Right ventricle myocardium superior (tissue), 1 donor: ENCODE results near the gene IQGAP2. TPM values are rescaled to one million over a fixed set of nuclear protein-coding genes. Genes with fewer than 3 reads are reported as not detected.

Experiments used
- ATAC-seq: fragments of 200-7000 bp; cut with Tn5 transposase; one replicate; pipeline ENCODE4 v1.9.1; 2020; ENCODE audit warnings: mild to moderate bottlenecking; ENCODE audit not compliant: poor library complexity
- DNase-seq: peaks from one replicate; pipeline ENCODE4 v3.0.0-alpha.2; 2020
- intact Hi-C: fragments of 100-400 bp; cut with DNase I; formaldehyde crosslinking; loops from one replicate; pipeline ENCODE4 v1.11.2; 2022
- total RNA-seq: library from RNA; stranded (reverse); fragmentation: NEBNext Ultra II Directional; extraction: Animal tissue kit (Norgen Biotek cat#: 25700); gene quantifications from one replicate; pipeline ENCODE4 v1.2.1, GENCODE V29; 2021
- donor health status: DM: no; HTN: yes; CAD: no; lungs with severe emphysema.

Gene IQGAP2
- total RNA-seq, 1 donor from 2014 or later, result 4.2 TPM

DNA sequence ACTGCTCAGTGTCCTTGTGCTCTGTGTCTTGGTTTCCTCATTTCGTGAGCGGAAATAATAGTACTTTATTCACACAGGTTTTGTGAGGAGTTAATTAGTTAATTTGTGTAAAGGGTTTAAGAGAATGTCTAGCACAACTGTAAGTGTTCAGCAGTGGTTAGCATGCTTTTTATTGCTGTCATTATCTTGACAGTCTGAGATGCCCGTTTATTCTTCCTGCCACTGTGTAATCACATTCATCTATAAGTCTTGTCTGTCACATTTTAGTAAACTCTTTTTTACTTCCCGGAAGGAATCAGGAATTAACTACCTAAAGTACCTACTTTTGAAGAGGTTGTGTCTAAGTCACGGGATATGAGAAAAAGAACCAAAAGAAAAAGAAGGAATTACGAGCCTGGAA lies 38.0 kb downstream of the IQGAP2 start:
- ATAC-seq, result no peak
- intact Hi-C loops, result no loop called here
- DNase-seq, result no peak

DNA sequence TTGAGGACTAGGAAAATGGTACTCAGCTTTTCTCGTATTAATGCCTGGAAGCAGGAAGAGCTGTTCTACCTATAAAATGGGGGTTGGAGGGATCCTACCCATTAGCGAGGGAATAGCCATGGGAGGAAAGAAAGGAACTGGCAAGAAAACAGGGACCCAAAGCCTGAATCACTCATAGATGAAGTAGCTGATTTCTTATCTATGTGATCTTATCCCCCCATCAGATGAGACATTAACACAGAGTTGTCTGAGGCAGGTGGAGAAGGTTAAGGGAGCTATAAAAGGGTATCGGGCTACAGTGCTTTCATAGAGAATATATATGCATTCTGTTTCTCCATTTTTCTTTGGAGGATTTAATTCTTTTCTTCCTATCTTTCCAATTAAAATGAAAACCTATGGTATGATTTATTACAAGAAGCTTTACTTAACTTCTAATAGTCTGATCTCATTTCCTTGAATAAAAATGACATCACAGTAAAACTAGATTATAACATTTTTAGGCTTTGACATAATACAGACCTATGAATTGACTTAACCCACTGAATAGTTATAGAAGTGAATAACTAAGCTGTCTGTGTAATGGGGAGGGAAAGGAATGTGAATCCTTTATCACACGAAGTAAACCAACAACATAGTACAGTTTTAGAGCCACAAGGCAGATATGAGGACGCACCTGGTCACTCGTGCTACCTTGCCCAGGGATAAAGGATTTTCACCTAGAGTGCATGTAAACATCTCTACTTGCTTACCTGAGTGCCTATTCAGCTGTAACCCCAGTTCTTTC lies 39.0 kb downstream of the IQGAP2 start:
- intact Hi-C loops, result no loop called here
- DNase-seq (no peak), ATAC-seq (no peak)

DNA sequence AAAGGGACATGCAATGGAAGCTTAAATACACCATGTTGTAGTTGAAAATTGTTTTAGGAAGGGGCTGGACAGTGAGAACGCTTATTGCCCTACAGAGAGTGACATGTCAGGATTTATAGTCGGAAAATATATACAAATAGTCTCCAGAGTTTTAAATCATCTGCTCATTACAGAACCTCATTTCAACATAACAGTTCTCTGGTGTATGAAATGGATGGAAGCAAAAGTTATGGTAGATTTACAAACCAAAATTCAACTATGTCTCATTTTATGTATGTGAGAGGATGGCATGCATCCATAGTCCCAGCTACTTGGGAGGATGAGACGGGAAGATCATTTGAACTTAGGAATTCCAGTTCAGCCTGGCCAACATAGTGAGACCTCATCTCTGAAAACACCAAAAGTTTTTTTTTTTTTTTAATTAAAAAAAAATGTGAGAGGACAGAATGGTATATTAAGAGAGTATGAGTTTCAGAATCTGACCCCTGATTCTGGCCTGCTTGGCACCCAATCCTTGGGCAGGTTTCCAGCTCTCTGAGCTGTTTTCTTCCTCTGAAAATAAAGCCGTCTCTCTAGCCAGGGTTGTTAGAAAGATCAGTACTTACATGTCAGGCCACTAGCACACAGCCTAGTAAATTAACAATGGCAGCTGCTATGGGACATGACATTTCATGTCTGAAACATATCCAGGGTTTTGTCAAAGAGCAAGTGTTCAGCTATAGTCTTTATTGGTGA lies 40.1 kb downstream of the IQGAP2 start:
- no peak for ATAC-seq

DNA sequence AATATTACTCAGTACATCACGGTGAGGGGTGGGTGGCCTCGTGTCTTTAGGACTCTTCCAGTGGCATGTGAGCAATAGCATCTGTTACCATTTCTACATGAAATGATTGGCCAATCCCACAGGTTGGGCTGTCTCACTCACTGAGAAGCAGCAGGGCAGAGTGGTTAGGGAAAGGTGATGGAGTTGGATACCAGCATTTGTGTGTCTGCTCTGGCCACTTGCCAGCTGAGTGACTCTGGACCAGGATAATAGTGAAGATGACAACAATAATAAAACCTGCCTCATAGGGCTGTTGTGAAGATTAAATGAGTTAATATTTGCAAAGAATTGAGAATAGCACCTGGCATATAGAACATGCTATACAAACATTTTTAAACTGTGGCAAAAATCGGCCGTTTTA lies 42.0 kb downstream of the IQGAP2 start:
- intact Hi-C loops, result no loop called here
- ATAC-seq, result no peak
- no peak for DNase-seq

More for the DNA sequence above, 40.1 kb downstream of the IQGAP2 start:
- intact Hi-C loops, result no loop called here
- no peak for DNase-seq

DNA sequence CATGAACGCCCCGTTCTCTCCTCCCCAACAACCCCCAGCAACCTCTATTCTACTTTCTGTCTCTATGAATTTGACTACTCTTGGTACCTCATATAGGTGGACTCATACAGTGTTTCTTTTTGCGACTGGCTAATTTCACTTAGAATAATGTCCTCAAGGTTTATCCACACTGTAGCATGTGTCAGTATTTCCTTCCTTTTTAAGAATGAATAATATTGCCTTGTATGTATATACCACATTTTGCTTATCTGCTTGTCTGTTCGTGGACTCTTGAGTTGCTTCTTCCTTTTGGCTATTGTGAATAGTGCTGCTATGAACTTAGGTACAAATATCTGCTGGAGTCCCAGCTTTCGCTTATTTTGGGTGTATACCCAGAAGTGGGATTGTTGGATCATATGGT lies 42.7 kb downstream of the IQGAP2 start:
- no peak for ATAC-seq
- intact Hi-C loops, result no loop called here
- no peak for DNase-seq

DNA sequence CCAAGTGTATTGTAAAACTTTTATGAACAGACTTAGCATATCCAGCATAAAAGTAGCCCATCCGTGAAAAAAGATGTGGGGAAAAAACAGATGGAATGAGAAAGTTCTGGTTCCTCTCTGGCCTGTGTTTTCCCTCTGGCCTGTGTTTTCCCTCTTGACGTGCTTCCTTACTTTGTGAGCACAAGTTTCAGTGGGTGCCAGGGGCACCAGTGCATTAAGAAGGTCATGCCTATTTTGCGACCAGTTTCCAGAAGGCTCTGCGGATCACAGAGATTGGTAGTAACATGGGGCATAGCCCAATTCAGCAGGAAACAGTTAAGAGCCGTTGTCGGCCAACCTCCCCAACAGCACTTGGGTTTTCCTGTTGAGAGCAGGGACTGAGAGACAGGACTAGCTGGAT lies 43.7 kb downstream of the IQGAP2 start:
- DNase-seq (no peak), ATAC-seq (no peak)
- intact Hi-C loops, result no loop called here

DNA sequence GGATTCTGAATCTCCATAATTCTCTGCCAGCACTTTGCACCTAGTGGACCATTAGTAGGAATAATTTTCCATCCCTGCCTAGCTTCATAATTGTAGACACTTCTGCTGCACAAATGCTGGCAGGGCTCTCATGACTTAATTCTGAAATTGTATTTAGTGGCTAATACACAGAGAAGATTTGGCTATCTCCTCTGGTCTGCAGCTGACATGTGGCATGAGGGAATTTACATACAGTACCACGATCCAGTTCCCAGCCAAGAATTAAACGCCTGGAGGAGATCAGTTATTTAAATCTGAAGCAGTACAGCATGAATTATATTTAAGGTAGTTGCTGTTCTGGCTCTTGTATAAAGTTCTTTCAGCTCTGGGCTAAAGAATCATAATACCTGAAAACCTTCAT lies 46.5 kb downstream of the IQGAP2 start:
- DNase-seq (no peak), ATAC-seq (no peak)
- intact Hi-C loops, result no loop called here

DNA sequence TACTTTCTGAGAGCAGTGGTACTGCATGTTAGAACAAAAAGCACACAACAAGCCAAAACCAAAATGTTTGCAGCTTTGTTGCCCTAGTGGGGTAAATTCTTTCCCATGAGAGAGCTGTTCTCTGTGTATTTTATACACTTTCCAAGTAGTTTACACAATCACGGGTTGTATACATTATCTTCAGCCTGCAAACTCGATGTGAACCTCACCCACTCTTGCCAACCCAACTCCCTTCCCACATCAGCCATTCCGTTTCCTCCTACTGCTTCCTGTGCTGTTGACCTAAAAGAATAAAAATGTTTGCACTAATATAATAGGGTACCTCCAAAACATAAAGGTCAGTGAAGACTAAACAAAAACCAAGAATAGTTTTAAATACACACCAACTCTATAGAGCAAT lies 47.0 kb downstream of the IQGAP2 start:
- ATAC-seq (no peak), DNase-seq (no peak)
- intact Hi-C loops, result no loop called here

DNA sequence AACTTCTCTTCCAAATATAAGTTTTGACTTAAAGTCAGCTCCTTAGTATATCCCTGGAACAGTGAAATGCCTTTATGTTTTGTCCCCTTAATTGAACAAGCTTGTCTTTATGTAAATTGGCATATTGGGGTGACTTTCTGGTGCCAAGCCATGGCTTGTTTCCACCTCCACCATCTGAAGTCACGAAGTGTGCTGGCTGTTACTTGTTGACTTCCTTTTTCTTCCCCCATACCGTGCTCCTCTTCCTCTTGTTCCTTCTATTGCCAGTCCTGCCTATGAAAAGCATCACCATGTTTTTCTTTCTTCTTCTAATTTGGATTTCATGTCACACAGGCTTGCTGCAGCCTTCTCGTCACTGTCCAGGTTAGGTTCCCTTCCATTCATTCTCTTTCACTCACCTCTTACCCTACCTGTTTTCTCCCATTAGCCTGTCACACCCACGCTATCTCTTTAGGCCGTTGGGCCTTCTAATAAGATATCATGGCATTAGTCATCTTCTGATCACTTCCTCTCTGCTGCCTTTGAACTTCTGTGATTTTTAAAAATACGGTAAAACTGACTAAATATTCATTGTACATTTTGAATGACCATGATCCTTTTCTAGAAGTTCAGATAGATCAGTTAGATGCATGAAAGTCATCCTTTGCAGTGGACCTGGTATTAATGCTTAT lies 48.1 kb downstream of the IQGAP2 start:
- intact Hi-C loops, result no loop called here
- ATAC-seq, result no peak
- no peak for DNase-seq

DNA sequence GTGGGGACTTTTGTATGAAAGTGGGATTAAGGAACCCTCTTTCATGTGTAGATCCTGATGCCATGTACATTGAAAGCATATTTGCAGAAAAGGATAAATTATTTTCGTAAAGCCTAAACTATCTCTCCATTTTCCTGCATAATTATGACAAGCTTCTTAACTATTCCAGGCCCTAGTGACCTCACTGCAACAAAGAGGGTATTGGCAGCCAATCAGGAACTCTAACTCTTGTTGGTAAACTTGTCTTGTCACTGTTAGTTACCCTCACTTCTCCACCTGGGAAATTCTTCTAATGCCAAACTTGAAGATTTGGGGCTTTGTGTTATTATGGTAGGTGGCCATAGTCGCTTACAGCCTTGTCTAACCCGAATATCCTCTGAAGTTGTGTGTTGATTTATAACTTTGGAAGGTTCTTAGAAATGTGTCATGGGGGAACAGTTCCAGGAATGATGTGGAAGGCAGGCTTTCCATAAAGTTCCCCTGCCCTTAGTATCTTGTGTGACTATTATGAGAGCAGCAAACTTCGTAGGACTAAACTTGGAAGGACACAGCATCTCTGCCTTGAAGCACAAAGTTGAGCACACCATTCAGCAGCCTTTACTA lies 52.5 kb downstream of the IQGAP2 start:
- no peak for ATAC-seq
- no peak for DNase-seq
- intact Hi-C loops, result no loop called here

DNA sequence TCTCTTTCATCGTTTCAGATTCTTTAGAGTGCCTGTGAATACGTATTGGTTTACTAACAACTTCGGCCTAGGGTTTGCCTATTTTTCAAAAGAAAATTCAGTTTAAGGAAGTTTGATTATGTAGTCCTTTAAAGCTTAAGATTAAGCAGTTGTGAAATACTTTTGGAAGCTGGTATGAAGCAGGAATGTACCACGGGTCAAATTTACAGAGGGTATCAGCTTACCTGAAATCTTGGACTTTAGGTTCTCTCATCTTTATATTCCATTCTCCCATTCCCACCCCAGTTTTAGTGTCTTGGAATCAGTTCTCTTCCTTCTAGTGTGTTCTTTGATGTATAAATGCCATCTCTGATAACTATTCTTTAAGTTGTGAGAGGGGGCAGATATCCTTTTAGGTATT lies 53.2 kb downstream of the IQGAP2 start:
- ATAC-seq (no peak), DNase-seq (no peak)
- intact Hi-C loops, result no loop called here

DNA sequence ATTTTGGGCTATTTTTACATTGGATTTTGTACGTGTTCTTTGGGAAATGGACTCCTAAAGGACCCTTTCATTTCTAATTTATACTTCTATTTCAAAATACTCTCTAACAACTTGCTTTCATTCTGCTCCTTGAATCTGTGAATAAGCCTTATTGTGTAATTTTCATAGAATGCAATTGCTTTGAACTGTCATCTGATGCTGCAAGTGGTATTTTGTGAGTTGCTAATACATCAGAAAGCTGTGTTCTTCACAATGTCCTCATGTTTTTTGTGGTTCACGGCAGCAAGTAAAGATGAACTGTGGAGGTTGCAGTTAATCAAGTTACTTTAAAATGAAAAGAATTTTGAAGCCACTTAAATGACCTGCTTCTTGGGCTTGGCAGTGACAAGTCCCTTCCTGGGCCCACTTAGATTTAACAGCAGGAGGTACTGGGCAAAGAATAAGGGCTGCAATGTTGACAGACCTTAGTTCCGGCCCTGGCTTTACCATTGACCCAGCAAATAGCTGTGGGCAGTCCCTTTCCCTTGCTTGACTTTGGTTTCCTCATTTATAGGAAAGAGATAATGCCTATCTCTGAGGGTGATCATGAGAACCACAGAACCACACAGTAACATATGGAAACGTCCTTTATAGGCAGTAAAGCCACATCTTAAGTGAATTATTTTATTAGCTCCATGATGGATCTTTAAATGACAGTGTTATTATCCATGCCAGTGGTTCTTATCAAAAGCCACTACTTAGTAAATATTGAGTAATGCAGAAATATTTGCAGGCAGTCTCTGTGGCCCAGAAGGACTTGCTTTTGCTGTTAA lies 54.8 kb downstream of the IQGAP2 start:
- ATAC-seq (no peak), DNase-seq (no peak)
- intact Hi-C loops, result no loop called here

DNA sequence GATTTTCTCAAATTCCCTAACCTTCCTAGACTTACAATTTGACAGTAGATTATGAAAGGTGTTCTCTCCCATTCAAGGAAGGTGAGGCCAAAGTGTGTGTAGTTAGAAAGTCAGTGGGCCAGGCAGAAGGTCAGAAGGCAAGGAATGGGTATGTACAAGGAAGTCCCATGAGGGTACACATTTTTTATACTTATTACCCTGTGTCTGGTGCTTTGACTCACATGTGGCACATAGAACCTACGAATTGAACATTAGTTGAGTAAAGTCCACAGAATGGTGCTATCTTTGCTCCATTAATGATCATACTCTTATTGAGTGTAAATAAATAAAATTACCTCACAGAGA lies 55.4 kb downstream of the IQGAP2 start:
- no peak for DNase-seq
- no peak for ATAC-seq
- intact Hi-C loops, result no loop called here

DNA sequence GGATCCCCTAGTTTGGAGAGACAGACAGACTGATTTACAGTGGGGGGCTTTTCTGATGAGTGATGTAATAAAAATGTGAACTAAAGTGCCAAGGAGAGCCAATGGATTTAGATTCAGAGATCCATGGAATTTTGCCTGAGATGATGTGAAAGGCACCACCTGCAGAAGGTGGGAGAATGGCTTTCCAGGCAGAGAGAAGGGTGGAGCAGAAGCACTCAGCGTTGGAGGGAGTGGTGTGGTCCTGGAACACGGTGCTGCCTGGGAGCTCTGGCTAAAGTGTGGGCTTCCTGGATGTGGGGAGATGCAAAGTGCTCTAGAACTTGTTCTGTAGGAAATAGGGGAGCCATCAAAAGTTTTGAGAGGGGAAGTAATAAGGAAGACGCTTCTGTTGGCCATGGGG lies 57.0 kb downstream of the IQGAP2 start:
- DNase-seq (no peak), ATAC-seq (no peak)
- intact Hi-C loops, result no loop called here

DNA sequence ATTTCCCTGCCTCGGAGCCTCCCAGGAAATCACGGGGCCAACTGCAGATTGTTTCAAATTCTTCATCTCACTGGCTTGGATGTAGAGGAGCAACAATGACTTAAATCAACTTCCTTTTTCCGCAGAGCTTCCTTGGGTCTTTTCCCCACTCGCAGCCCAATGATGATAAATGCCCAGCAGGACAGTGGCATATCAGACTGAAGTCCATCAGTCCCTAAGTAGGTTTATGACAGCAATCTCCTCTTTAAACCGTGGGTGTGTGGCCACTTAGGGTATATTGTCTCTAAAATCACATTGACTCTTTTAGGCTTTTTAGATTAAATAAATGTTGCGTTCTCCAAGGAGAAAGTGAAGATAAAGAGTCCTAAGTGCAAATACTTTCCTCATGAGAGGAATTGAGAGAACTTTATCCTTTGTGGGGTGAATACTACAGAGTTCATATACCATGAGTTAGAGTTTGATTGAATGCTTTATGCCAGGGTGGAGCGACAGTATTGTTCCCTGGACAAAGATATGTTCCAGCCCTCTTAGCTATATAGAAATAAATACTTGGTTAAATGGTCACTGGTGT lies 59.1 kb downstream of the IQGAP2 start:
- intact Hi-C loops, result no loop called here
- no peak for DNase-seq
- ATAC-seq, result no peak

DNA sequence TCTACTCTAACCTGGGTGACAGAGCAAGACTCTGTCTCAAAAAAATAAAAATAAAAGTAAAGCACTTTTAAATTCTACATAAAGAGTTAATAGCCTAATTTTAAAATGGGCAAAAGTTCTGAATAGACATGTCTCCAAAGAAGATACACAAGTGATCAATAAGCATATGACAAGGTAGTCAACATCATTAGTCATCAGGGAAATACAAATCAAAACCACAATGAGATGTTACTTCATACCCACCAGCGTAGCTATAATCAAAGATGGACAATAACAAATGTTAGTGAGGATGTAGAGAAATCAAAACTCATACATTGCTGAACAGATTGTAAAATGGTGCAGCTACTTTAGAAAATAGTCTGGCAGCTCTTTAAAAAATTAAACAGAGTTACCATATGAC lies 64.1 kb downstream of the IQGAP2 start:
- intact Hi-C loops, result no loop called here
- no peak for DNase-seq

DNA sequence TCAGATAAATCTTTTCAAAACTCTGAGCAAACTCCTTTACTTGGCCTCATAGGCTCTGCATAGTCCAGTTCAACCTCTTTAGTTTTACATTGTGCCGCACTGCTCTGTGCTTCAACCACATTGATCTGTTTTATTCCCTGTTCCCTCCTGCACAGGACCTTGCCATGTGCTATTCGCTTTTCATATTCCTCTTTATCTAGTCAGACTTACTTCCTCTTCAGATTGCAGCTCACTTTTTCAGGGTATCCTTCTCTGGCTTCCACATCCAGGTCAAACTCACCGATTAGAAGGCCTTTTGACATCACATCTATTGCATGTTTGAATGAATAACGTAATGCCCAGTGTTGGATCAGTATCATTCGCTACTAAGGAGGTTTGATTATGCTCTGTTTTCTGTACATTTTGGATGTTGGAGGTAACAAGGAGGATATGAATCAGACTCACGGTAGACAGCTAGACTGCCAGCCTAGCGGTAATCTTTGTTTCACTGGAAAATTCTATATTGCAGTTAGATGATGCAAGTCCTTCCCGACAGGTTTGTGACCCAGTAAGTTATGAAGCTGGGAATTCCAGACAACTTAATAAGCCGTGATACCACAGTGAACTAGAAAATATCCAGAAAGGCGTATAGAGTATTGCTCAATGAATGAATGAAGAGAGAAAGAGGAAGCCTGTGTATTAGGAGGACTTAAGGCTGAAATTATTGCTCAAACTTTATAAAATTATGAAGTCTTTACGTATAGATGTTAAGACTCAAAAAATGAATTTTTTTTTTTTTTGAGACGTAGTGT lies 65.7 kb downstream of the IQGAP2 start:
- intact Hi-C loops, result no loop called here
- DNase-seq (no peak), ATAC-seq (no peak)

More for the DNA sequence above, 64.1 kb downstream of the IQGAP2 start:
- ATAC-seq, result no peak
